ENCODE results near the gene RARG. TPM values are rescaled to one million over a fixed set of nuclear protein-coding genes. Genes with fewer than 3 reads are reported as not detected.

The RARG gene
- total RNA-seq, 6 experiments from 2014 or later = 47.2 to 80.5 (median 71.0) TPM

DNA sequence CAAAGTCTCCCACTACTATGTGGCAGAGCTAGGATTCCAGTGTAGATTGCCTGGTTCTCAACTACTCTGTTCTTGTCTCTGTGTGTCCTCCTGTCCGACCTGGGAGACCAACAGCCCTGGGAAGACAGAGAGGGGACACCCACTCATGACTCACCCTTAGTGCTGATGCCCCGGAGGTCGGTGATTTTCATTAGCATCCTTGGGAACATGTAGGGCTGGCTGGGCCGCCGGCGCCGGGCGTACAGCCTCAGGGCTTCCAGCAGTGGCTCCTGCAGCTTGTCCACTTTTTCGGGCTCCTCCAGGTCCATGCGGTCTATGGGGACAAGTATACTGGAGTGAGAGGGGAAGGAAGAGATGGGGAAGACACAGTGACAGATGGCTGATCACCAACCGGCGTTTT, 19.1 kb downstream of the RARG start:
- no peaks in the 10 kb centered on the region for H3K9me3 Mint-ChIP-seq
- H3K4me1 Mint-ChIP-seq (ENCODE audit: low read depth) = peaks cover 65% of the 10 kb centered on the region
- H3K36me3 Mint-ChIP-seq (ENCODE audit: low read depth) = peaks cover 18% of the 10 kb centered on the region; the same call in 1 of the 2 replicates
- H3K27ac Mint-ChIP-seq = peak overlapping the region; percentile 60
- TF ChIP-seq CTCF (IDR thresholded peaks at IDR 0.05) = no peak
- H3K4me3 Mint-ChIP-seq = no peak overlapping the region
- peaks cover 6% of the 10 kb centered on the region for H3K27me3 Mint-ChIP-seq (ENCODE audit: insufficient read depth)
- DNase-seq = no peak

GRCh38 chr12:53211476-53212381, 20.3 kb downstream of the RARG start:
- Mint-ChIP-seq H3K9me3 (no peaks in the 10 kb centered on the region), H3K4me3 (no peak overlapping the region), H3K27ac (no peak overlapping the region), H3K27me3 (ENCODE audit: insufficient read depth) (peaks cover 6% of the 10 kb centered on the region), H3K36me3 (ENCODE audit: low read depth) (peaks cover 13% of the 10 kb centered on the region; the same call in 1 of the 2 replicates), H3K4me1 (ENCODE audit: low read depth) (peaks cover 59% of the 10 kb centered on the region)
- TF ChIP-seq CTCF (IDR thresholded peaks at IDR 0.05) = peak; percentile 64
- DNase-seq = no peak

- Mint-ChIP-seq H3K27me3 (ENCODE audit: insufficient read depth) (peaks cover 5% of the 10 kb centered on the region), H3K4me3 (no peak overlapping the region), H3K9me3 (no peaks in the 10 kb centered on the region), H3K4me1 (ENCODE audit: low read depth) (peaks cover 59% of the 10 kb centered on the region), H3K27ac (no peak overlapping the region), H3K36me3 (ENCODE audit: low read depth) (peaks cover 13% of the 10 kb centered on the region; the same call in 1 of the 2 replicates)
- DNase-seq = no peak
- TF ChIP-seq CTCF (IDR thresholded peaks at IDR 0.05) = no peak
These were observed 21.2 kb downstream of the RARG start for GRCh38 chr12:53210843-53211242.

DNA sequence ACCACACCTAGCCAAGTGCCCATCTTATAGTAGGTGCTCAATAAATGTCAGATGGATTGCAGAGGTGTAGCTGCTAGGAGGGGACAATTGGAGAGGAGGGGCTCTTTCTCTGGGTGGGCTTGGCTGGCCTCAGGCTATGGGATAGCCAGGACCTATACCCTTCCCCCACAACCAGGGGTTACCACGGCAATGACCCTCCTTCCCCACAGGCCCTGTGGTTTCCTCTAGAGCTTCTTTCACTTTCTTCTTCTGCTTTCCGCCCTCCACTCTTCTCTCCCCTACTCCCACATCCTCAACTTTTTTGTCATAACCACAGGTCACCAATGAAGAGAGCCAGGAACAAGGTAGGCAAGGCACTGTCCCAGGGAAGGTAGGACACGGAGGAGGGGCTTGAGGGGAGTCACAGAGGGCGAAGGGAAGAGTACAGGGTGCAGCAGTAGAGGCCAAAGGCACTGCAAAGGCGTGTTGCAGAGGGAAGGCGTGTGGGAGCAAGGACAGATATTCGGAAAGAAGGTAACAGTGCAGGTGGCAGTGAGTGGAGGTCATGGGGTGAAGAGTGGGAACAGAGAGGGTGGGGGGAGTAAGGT, 23.0 kb downstream of the RARG start:
- peaks cover 3% of the 10 kb centered on the region for H3K27me3 Mint-ChIP-seq (ENCODE audit: insufficient read depth)
- no peaks in the 10 kb centered on the region for H3K9me3 Mint-ChIP-seq
- no peak for TF ChIP-seq CTCF (IDR thresholded peaks at IDR 0.05)
- no peak for DNase-seq
- H3K27ac Mint-ChIP-seq = no peak overlapping the region
- H3K4me3 Mint-ChIP-seq = no peak overlapping the region
- peaks cover 52% of the 10 kb centered on the region for H3K4me1 Mint-ChIP-seq (ENCODE audit: low read depth)
- H3K36me3 Mint-ChIP-seq (ENCODE audit: low read depth) = peaks cover 8% of the 10 kb centered on the region; the same call in 1 of the 2 replicates

DNA sequence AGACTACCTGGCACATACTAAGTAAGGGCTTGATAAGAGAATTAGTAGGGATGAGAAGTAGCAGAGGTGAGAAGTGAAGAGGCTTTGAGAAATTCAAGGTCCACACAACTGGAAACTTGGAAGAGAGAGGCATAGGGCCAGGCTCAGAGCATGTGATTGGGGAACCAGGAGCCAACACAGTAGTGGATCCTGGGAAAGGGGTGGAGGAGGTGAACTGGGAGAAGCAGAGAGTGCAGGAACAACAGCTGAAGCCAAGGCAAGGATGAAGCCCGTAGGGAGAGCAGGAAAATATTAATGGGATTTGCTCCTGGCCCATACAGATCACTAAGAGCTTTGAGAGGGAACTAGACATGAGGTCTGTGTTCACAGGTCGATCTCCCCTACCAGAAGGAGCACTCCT, 23.6 kb downstream of the RARG start:
- no peak for DNase-seq
- peaks cover 46% of the 10 kb centered on the region for H3K4me1 Mint-ChIP-seq (ENCODE audit: low read depth)
- peaks cover 2% of the 10 kb centered on the region; the same call in 1 of the 2 replicates for H3K36me3 Mint-ChIP-seq (ENCODE audit: low read depth)
- H3K4me3 Mint-ChIP-seq = no peak overlapping the region
- H3K9me3 Mint-ChIP-seq = no peaks in the 10 kb centered on the region
- TF ChIP-seq CTCF (IDR thresholded peaks at IDR 0.05) = no peak
- peaks cover 3% of the 10 kb centered on the region for H3K27me3 Mint-ChIP-seq (ENCODE audit: insufficient read depth)
- no peak overlapping the region for H3K27ac Mint-ChIP-seq
